ENCODE data around the gene MLLT6. TPM values are rescaled to one million over a fixed set of nuclear protein-coding genes. Genes with fewer than 3 reads are reported as not detected.

The MLLT6 gene
- total and polyA plus RNA-seq, 2 of the 13 experiments (the other 11 are each of a cell fraction or from before 2014, with no cell fraction given) = 50.7 to 69.5 TPM

GRCh38 chr17:38729886-38730525 is 24.9 kb downstream of the MLLT6 start, which contains the start of gene CISD3 (continued):
- no peak for TF ChIP-seq NFAT5 (CRISPR knock-in tag; IDR thresholded peaks at IDR 0.05)
- peak; percentile 60; the same call in 1 of the 2 replicates for TF ChIP-seq ZBTB25 (CRISPR knock-in tag; IDR thresholded peaks at IDR 0.05)
- peak; percentile 48 for TF ChIP-seq PHF21A (CRISPR knock-in tag; IDR thresholded peaks at IDR 0.05)
- TF ChIP-seq CERS6 (CRISPR knock-in tag; IDR thresholded peaks at IDR 0.05) = no peak
- no peak for TF ChIP-seq ASH2L (IDR thresholded peaks at IDR 0.05; ENCODE audit: insufficient read length, low read depth, low read length)
- TF ChIP-seq ZNF709 (CRISPR knock-in tag; IDR thresholded peaks at IDR 0.05) = no peak
- TF ChIP-seq MTA1 (CRISPR knock-in tag; IDR thresholded peaks at IDR 0.05; ENCODE audit: borderline replicate concordance) = no peak
- no peak for TF ChIP-seq TCF7 (IDR thresholded peaks at IDR 0.05; ENCODE audit: low read depth)
- peak; percentile 62; the same call in 1 of the 2 replicates for TF ChIP-seq ESRRA (CRISPR knock-in tag; IDR thresholded peaks at IDR 0.05; ENCODE audit: low read depth)
- no peak for TF ChIP-seq ZIK1 (CRISPR knock-in tag; IDR thresholded peaks at IDR 0.05; ENCODE audit: borderline replicate concordance, low read depth)
- no peak for TF ChIP-seq MTA3 (CRISPR knock-in tag; IDR thresholded peaks at IDR 0.05)
- no peak for TF ChIP-seq ZNF577 (CRISPR knock-in tag; IDR thresholded peaks at IDR 0.05; ENCODE audit: borderline replicate concordance, low read depth)
- TF ChIP-seq RAD21 (CRISPR knock-in tag; IDR thresholded peaks at IDR 0.05) = peak; percentile 97
- TF ChIP-seq ZNF512B (CRISPR knock-in tag; IDR thresholded peaks at IDR 0.05; ENCODE audit: borderline replicate concordance) = no peak
- TF ChIP-seq PAF1 (CRISPR knock-in tag; IDR thresholded peaks at IDR 0.05) = no peak; the same call in 1 of the 2 replicates
- TF ChIP-seq TGIF2 (CRISPR knock-in tag; IDR thresholded peaks at IDR 0.05) = peak; percentile 64; the same call in 1 of the 2 replicates
- TF ChIP-seq EEA1 (CRISPR knock-in tag; IDR thresholded peaks at IDR 0.05; ENCODE audit: borderline replicate concordance) = peak; percentile 7; the same call in 1 of the 2 replicates
- no peak; the same call in 1 of the 2 replicates for TF ChIP-seq ZNF547 (CRISPR knock-in tag; IDR thresholded peaks at IDR 0.05)
- TF ChIP-seq KLF9 (CRISPR knock-in tag; IDR thresholded peaks at IDR 0.05; ENCODE audit: low read depth) = no peak

Measured in HepG2 (cell line).